NCI-H226 (cell line): ENCODE measurements around the gene TULP1.

Experiments
- DNase-seq: peaks from one replicate; pipeline ENCODE4 v3.0.0-alpha.2; 2015

The TULP1 gene

GRCh38 chr6:35481226-35481625 lies 31.5 kb downstream of the TULP1 start:
- no peak for DNase-seq

- no peak for DNase-seq
Observed at GRCh38 chr6:35480176-35480575, 32.5 kb downstream of the TULP1 start.

- DNase-seq, result no peak
Observed at GRCh38 chr6:35478259-35478658, 34.4 kb downstream of the TULP1 start.

GRCh38 chr6:35477551-35478179 lies 35.0 kb downstream of the TULP1 start:
- no peak for DNase-seq

- no peak for DNase-seq
Observed at GRCh38 chr6:35477028-35477427, 35.7 kb downstream of the TULP1 start.

- DNase-seq, result no peak
Observed at GRCh38 chr6:35476004-35476403, 36.7 kb downstream of the TULP1 start.

GRCh38 chr6:35475573-35475972 lies 37.1 kb downstream of the TULP1 start:
- no peak for DNase-seq

- DNase-seq, result no peak
Observed at GRCh38 chr6:35474942-35475570, 37.6 kb downstream of the TULP1 start.

GRCh38 chr6:35474131-35474941 lies 38.4 kb downstream of the TULP1 start:
- no peak for DNase-seq

GRCh38 chr6:35473850-35474130 lies 38.9 kb downstream of the TULP1 start:
- DNase-seq, result no peak

- no peak for DNase-seq
Observed at GRCh38 chr6:35473075-35473849, 39.4 kb downstream of the TULP1 start.

GRCh38 chr6:35471836-35472345 lies 40.8 kb downstream of the TULP1 start:
- no peak for DNase-seq

- DNase-seq, result no peak
Observed at GRCh38 chr6:35470663-35471120, 42.0 kb downstream of the TULP1 start.

GRCh38 chr6:35469751-35470662 lies 42.7 kb downstream of the TULP1 start:
- no peak for DNase-seq

- DNase-seq, result no peak
Observed at GRCh38 chr6:35468980-35469750, 43.5 kb downstream of the TULP1 start.

GRCh38 chr6:35468181-35468979 lies 44.3 kb downstream of the TULP1 start, which contains the start of gene RPL10A:
Gene RPL10A, plus strand, starts transcription at chr6:35468401. Its CDS starts 34 bp downstream, at chr6:35468435.
- peak; percentile 89 for DNase-seq

- DNase-seq, result no peak
Observed at GRCh38 chr6:35465646-35466045, 47.0 kb downstream of the TULP1 start.

- DNase-seq, result no peak
Observed at GRCh38 chr6:35463292-35463691, 49.4 kb downstream of the TULP1 start.

- DNase-seq, result no peak
Observed at GRCh38 chr6:35461270-35461669, 51.4 kb downstream of the TULP1 start.

- DNase-seq, result no peak
Observed at GRCh38 chr6:35457907-35458306, 54.8 kb downstream of the TULP1 start.
